Measurements from ENCODE around the gene DHRS7.

DNA sequence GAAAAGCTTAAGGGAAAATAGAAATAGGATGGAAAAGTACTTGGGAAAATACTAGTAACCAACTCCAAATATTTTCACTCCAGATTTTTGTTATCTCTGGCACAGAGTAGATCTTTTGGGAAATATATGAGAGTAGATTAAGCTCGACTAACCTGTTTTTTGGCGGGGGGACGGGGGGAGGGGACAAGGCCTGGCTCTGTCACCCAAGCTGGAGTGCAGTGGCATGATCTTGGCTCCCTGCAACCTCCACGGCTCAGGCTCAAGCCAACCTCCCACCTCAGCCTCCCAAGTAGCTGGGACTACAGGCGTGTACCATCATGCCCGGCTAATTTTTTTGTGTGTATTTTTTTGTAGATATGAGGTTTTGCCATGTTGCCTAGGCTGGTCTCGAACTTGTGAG is 4.8 kb downstream of the DHRS7 start:
- TF ChIP-seq, protein P1, sequence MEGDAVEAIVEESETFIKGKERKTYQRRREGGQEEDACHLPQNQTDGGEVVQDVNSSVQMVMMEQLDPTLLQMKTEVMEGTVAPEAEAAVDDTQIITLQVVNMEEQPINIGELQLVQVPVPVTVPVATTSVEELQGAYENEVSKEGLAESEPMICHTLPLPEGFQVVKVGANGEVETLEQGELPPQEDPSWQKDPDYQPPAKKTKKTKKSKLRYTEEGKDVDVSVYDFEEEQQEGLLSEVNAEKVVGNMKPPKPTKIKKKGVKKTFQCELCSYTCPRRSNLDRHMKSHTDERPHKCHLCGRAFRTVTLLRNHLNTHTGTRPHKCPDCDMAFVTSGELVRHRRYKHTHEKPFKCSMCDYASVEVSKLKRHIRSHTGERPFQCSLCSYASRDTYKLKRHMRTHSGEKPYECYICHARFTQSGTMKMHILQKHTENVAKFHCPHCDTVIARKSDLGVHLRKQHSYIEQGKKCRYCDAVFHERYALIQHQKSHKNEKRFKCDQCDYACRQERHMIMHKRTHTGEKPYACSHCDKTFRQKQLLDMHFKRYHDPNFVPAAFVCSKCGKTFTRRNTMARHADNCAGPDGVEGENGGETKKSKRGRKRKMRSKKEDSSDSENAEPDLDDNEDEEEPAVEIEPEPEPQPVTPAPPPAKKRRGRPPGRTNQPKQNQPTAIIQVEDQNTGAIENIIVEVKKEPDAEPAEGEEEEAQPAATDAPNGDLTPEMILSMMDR (IDR thresholded peaks at IDR 0.05; ENCODE audit: low read depth, low read length, poor library complexity, severe bottlenecking): no peak
- TF ChIP-seq EZH2phosphoT487 (IDR thresholded peaks at IDR 0.05; ENCODE audit: borderline replicate concordance, low read length): no peak
